Liver (tissue), 9 donors: ENCODE measurements around the gene TWNK. TPM values are rescaled to one million over a fixed set of nuclear protein-coding genes. Genes with fewer than 3 reads are reported as not detected.

Experiments
- DNase-seq: peaks from one replicate; pipeline ENCODE4 v3.0.0-alpha.2; 2017; ENCODE audit warnings: low spot score
- H3K27ac ChIP-seq, 2 donors: one replicate each; pipeline ENCODE4 v1.7.0; 2013; ENCODE audit warnings: inconsistent platforms in 2 of 2, low read length in 2 of 2, control low read depth in 1 of 2, low read depth in 1 of 2, mild to moderate bottlenecking in 1 of 2
- H3K27me3 ChIP-seq, 4 donors: one replicate each; pipeline versions ENCODE4 v1.6.1 to v1.7.0; 2013; ENCODE audit warnings: low read length in 3 of 4, inconsistent platforms in 1 of 4, mild to moderate bottlenecking in 1 of 4, moderate library complexity in 1 of 4; ENCODE audit not compliant: control insufficient read depth in 4 of 4, insufficient read depth in 4 of 4
- H3K36me3 ChIP-seq, 4 donors: one replicate each; pipeline versions ENCODE4 v1.6.1 to v1.7.0; 2013; ENCODE audit warnings: low read length in 3 of 4, mild to moderate bottlenecking in 3 of 4, low read depth in 1 of 4, moderate library complexity in 1 of 4; ENCODE audit not compliant: control insufficient read depth in 4 of 4, insufficient read depth in 3 of 4
- H3K4me1 ChIP-seq, 4 donors: one replicate each; pipeline versions ENCODE4 v1.6.1 to v1.7.0; 2013; ENCODE audit warnings: low read length in 3 of 4, mild to moderate bottlenecking in 3 of 4, moderate library complexity in 1 of 4; ENCODE audit not compliant: control insufficient read depth in 4 of 4, insufficient read depth in 4 of 4
- H3K4me3 ChIP-seq, 3 donors: one replicate each; pipeline versions ENCODE4 v1.6.1 to v1.7.0; 2013; ENCODE audit warnings: low read length in 3 of 3, control low read depth in 1 of 3, low read depth in 1 of 3, mild to moderate bottlenecking in 1 of 3
- H3K9ac ChIP-seq, 2 donors: one replicate each; pipeline ENCODE4 v1.7.0; 2013; ENCODE audit warnings: low read length in 2 of 2, mild to moderate bottlenecking in 2 of 2, moderate library complexity in 2 of 2, control low read depth in 1 of 2, low read depth in 1 of 2
- H3K9me3 ChIP-seq, 4 donors: one replicate each; pipeline versions ENCODE4 v1.6.1 to v1.7.0; 2013; ENCODE audit warnings: low read length in 3 of 4; ENCODE audit not compliant: control insufficient read depth in 4 of 4
- EGR1 ChIP-seq, 2 donors: IDR thresholded peaks; 2 replicates each; pipeline ENCODE4 v1.6.1; 2016 to 2018; ENCODE audit warnings: antibody characterized with exemption in 2 of 2, low read depth in 2 of 2
- FOXA1 ChIP-seq: IDR thresholded peaks from 2 replicates; pipeline ENCODE4 v1.6.1; 2016; ENCODE audit warnings: antibody characterized with exemption
- FOXA2 ChIP-seq: IDR thresholded peaks from 2 replicates; pipeline ENCODE4 v1.6.1; 2016; ENCODE audit warnings: antibody characterized with exemption
- GABPA ChIP-seq, 2 donors: IDR thresholded peaks in 1 of 2; conservative IDR thresholded peaks in 1 of 2; 2 replicates each; pipeline ENCODE4 v1.6.1; 2016; ENCODE audit warnings: antibody characterized with exemption in 2 of 2, mild to moderate bottlenecking in 1 of 2, moderate library complexity in 1 of 2
- HNF4A ChIP-seq, 2 donors: conservative IDR thresholded peaks; 2 replicates each; pipeline ENCODE4 v1.6.1; 2016; ENCODE audit warnings: antibody characterized with exemption in 2 of 2, mild to moderate bottlenecking in 2 of 2
- HNF4G ChIP-seq: IDR thresholded peaks from 2 replicates; pipeline ENCODE4 v1.6.1; 2016; ENCODE audit warnings: antibody characterized with exemption
- JUND ChIP-seq, 2 donors: IDR thresholded peaks; 2 replicates each; pipeline ENCODE4 v1.6.1; 2016; ENCODE audit warnings: antibody characterized with exemption in 2 of 2
- RAD21 ChIP-seq, 2 donors: IDR thresholded peaks; 2 replicates each; pipeline ENCODE4 v1.6.1; 2016; ENCODE audit warnings: antibody characterized with exemption in 2 of 2, mild to moderate bottlenecking in 2 of 2
- RXRA ChIP-seq, 2 donors: IDR thresholded peaks; 2 replicates each; pipeline ENCODE4 v1.6.1; 2017 to 2018; ENCODE audit warnings: antibody characterized with exemption in 2 of 2, mild to moderate bottlenecking in 1 of 2
- SP1 ChIP-seq: IDR thresholded peaks from 2 replicates; pipeline ENCODE4 v1.6.1; 2018; ENCODE audit warnings: antibody characterized with exemption, mild to moderate bottlenecking
- TAF1 ChIP-seq: conservative IDR thresholded peaks from 2 replicates; pipeline ENCODE4 v1.6.1; 2016; ENCODE audit warnings: antibody characterized with exemption, mild to moderate bottlenecking
- YY1 ChIP-seq: IDR thresholded peaks from 2 replicates; pipeline ENCODE4 v1.6.1; 2016; ENCODE audit warnings: antibody characterized with exemption, mild to moderate bottlenecking
- WGBS: extraction: QIAGEN DNeasy Blood & Tissue Kit; methylation state at CpG from one replicate; pipeline ENCODE4 v1.1.7; 2013; 5-methylcytosine and 5-hydroxymethylcytosine counted together
- polyA plus RNA-seq, 2 donors: library from polyadenylated mRNA; stranded (reverse) in 1 of 2; unstranded in 1 of 2; fragments of 200-250 nt in 1 of 2; fragments of >200 nt in 1 of 2; fragmentation: Nextera tagmentation in 1 of 2; extraction: Ambion mirVana in 1 of 2; gene quantifications; one replicate each; pipeline versions ENCODE4 v1.2.1 to v1.2.3, GENCODE V29; 2013 to 2015
- total RNA-seq, 2 donors: library from RNA; depleted of rRNA; stranded (reverse); fragments of >200 nt; gene quantifications; one replicate each; pipeline ENCODE4 v1.2.3, GENCODE V29; 2014
- TF ChIP-seq, protein P1 (sequence below): IDR thresholded peaks from 2 replicates; pipeline ENCODE4 v1.6.1; 2016; ENCODE audit warnings: antibody characterized with exemption
- TF ChIP-seq, protein P2 (sequence below): IDR thresholded peaks from 2 replicates; pipeline ENCODE4 v1.6.1; 2016; ENCODE audit warnings: antibody characterized with exemption
- TF ChIP-seq, protein P3 (sequence below): IDR thresholded peaks from 2 replicates; pipeline ENCODE4 v1.6.1; 2016; ENCODE audit warnings: antibody characterized with exemption, mild to moderate bottlenecking
- TF ChIP-seq, protein P4 (sequence below): fragments of 150-350 bp; IDR thresholded peaks from 2 replicates; pipeline ENCODE4 v1.5.1; 2017; ENCODE audit warnings: improper control_type of control experiment, low read depth, low read length; ENCODE audit not compliant: missing input control
- donor health status: healthy.
- donor health status: healthy.
- donor health status: healthy.
- donor health status: healthy.
- donor health status: healthy.

TWNK gene
- total and polyA plus RNA-seq, 4 donors = 1.6 to 6.2 (median 4.4) TPM

DNA sequence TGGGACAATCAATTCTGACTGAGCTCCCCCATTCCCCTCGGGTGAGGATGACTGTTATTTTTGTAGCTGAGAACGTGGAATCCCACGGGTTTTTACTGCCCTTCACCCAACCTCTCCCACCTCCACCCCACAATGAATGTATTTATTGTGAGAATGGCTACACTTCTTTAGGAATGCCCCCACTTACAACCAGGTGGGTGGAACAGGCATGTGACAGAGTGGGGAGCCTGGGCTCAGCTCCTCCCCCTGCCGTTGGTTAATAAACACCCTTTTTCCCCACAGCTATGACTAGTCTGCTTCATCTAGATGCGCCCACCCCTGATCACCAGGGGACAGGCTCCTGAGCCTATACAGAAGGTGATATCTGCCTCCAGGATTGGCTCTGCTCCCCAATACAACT lies 2.0 kb upstream of the TWNK start:
- DNase-seq = no peak
- Histone ChIP-seq H3K4me3 (no peak overlapping the region), H3K9me3 (no peaks in the 10 kb centered on the region), H3K36me3 (peaks cover under 1 to 27% (median 12%) of the 10 kb centered on the region in 4 donors), H3K4me1 (peaks cover 4 to 33% (median 28%) of the 10 kb centered on the region in 4 donors), H3K27ac (no peak overlapping the region), H3K27me3 (no peaks in the 10 kb centered on the region), H3K9ac (no peak overlapping the region)
- 61% methylated on average over 5 of the region's 5 CpGs for WGBS
- TF ChIP-seq RAD21 (IDR thresholded peaks at IDR 0.05) (peak in 1 of 2 donors; percentile 3), FOXA1 (no peak)

DNA sequence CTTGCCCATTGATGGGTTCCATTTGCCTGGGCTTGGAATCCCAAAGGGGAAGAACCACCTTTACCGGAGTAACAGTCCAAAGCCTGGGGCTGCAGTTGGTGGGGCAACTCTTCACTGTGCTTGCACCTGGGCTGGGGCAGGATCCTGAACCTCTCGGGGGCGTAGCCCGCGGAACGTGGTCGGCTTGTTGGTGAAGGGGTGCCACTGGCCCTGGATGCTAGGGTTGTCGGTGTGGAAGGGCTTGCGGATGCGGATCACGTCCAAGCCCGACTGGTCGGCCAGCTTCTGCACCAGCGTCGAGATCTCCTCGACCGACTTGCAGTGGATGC lies 756 bp upstream of the TWNK start:
- TF ChIP-seq, protein P1, sequence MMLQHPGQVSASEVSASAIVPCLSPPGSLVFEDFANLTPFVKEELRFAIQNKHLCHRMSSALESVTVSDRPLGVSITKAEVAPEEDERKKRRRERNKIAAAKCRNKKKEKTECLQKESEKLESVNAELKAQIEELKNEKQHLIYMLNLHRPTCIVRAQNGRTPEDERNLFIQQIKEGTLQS = no peak
- TF ChIP-seq EGR1 (IDR thresholded peaks at IDR 0.05; ENCODE audit: low read depth in 2 of 2) (no peak), TAF1 (no peak), RAD21 (IDR thresholded peaks at IDR 0.05) (no peak), HNF4A (conservative IDR thresholded peaks at IDR 0.05) (no peak), HNF4G (no peak), SP1 (no peak), GABPA (IDR thresholded peaks at IDR 0.05 in 1 of 2, conservative IDR thresholded peaks at IDR 0.05 in 1 of 2) (no peak), YY1 (no peak), FOXA1 (no peak), RXRA (IDR thresholded peaks at IDR 0.05) (no peak), FOXA2 (no peak), JUND (IDR thresholded peaks at IDR 0.05) (no peak)
- TF ChIP-seq, protein P2, sequence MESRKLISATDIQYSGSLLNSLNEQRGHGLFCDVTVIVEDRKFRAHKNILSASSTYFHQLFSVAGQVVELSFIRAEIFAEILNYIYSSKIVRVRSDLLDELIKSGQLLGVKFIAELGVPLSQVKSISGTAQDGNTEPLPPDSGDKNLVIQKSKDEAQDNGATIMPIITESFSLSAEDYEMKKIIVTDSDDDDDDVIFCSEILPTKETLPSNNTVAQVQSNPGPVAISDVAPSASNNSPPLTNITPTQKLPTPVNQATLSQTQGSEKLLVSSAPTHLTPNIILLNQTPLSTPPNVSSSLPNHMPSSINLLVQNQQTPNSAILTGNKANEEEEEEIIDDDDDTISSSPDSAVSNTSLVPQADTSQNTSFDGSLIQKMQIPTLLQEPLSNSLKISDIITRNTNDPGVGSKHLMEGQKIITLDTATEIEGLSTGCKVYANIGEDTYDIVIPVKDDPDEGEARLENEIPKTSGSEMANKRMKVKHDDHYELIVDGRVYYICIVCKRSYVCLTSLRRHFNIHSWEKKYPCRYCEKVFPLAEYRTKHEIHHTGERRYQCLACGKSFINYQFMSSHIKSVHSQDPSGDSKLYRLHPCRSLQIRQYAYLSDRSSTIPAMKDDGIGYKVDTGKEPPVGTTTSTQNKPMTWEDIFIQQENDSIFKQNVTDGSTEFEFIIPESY = no peak
- TF ChIP-seq, protein P3, sequence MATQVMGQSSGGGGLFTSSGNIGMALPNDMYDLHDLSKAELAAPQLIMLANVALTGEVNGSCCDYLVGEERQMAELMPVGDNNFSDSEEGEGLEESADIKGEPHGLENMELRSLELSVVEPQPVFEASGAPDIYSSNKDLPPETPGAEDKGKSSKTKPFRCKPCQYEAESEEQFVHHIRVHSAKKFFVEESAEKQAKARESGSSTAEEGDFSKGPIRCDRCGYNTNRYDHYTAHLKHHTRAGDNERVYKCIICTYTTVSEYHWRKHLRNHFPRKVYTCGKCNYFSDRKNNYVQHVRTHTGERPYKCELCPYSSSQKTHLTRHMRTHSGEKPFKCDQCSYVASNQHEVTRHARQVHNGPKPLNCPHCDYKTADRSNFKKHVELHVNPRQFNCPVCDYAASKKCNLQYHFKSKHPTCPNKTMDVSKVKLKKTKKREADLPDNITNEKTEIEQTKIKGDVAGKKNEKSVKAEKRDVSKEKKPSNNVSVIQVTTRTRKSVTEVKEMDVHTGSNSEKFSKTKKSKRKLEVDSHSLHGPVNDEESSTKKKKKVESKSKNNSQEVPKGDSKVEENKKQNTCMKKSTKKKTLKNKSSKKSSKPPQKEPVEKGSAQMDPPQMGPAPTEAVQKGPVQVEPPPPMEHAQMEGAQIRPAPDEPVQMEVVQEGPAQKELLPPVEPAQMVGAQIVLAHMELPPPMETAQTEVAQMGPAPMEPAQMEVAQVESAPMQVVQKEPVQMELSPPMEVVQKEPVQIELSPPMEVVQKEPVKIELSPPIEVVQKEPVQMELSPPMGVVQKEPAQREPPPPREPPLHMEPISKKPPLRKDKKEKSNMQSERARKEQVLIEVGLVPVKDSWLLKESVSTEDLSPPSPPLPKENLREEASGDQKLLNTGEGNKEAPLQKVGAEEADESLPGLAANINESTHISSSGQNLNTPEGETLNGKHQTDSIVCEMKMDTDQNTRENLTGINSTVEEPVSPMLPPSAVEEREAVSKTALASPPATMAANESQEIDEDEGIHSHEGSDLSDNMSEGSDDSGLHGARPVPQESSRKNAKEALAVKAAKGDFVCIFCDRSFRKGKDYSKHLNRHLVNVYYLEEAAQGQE = no peak
- TF ChIP-seq, protein P4, sequence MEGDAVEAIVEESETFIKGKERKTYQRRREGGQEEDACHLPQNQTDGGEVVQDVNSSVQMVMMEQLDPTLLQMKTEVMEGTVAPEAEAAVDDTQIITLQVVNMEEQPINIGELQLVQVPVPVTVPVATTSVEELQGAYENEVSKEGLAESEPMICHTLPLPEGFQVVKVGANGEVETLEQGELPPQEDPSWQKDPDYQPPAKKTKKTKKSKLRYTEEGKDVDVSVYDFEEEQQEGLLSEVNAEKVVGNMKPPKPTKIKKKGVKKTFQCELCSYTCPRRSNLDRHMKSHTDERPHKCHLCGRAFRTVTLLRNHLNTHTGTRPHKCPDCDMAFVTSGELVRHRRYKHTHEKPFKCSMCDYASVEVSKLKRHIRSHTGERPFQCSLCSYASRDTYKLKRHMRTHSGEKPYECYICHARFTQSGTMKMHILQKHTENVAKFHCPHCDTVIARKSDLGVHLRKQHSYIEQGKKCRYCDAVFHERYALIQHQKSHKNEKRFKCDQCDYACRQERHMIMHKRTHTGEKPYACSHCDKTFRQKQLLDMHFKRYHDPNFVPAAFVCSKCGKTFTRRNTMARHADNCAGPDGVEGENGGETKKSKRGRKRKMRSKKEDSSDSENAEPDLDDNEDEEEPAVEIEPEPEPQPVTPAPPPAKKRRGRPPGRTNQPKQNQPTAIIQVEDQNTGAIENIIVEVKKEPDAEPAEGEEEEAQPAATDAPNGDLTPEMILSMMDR = no peak
- peak overlapping the region; percentile 89 to 98 (median 93) for H3K4me3 ChIP-seq
- H3K27ac ChIP-seq = no peak overlapping the region
- H3K36me3 ChIP-seq = peaks cover 6 to 26% (median 9%) of the 10 kb centered on the region in 4 donors
- 10% methylated on average over 17 of the region's 17 CpGs for WGBS
- no peak for DNase-seq
- no peaks in the 10 kb centered on the region for H3K9me3 ChIP-seq
- peak overlapping the region in 1 of 2 donors; percentile 87 for H3K9ac ChIP-seq
- peaks cover 4 to 33% (median 28%) of the 10 kb centered on the region in 4 donors for H3K4me1 ChIP-seq
- no peaks in the 10 kb centered on the region for H3K27me3 ChIP-seq
